ENCODE measurements around the gene FXYD5.
A peak's percentile ranks its signal among the peaks of the same experiment; 100 is the strongest.
"Not testable (repeated sequence)": the region's sequence is repeated elsewhere in the genome, so short reads cannot be mapped to it uniquely, and the experiment has no call there.

FXYD5 gene

GRCh38 chr19:35136977-35137702 is 17.4 kb upstream of the FXYD5 start:
- DNase-seq (ENCODE audit: low read depth in 2 of 2): no peak

GRCh38 chr19:35138305-35138892 is 16.1 kb upstream of the FXYD5 start, which contains the start of gene FXYD1:
Gene FXYD1 (plus strand): TSS chr19:35138824. CDS start chr19:35140080, 1,256 bp downstream.
- DNase-seq (ENCODE audit: low read depth in 2 of 2): no peak

- DNase-seq (ENCODE audit: low read depth in 2 of 2): no peak
These were observed 14.2 kb upstream of the FXYD5 start for GRCh38 chr19:35140207-35140961.

GRCh38 chr19:35140962-35141836 is 13.3 kb upstream of the FXYD5 start:
- peak; percentile 84 to 91 for DNase-seq (ENCODE audit: low read depth in 2 of 2)

- no peak for DNase-seq (ENCODE audit: low read depth in 2 of 2)
These were observed 12.5 kb upstream of the FXYD5 start for GRCh38 chr19:35141837-35142605.

GRCh38 chr19:35142606-35143230 is 11.8 kb upstream of the FXYD5 start:
- peak; percentile 46 to 64 for DNase-seq (ENCODE audit: low read depth in 2 of 2)

GRCh38 chr19:35143231-35143715 is 11.3 kb upstream of the FXYD5 start, which contains the start of gene FXYD7:
Gene FXYD7 (plus strand): TSS chr19:35143255. CDS start chr19:35143334, 79 bp downstream.
- no peak for DNase-seq (ENCODE audit: low read depth in 2 of 2)

GRCh38 chr19:35143818-35144217 is 10.7 kb upstream of the FXYD5 start:
- DNase-seq (ENCODE audit: low read depth in 2 of 2): no peak

GRCh38 chr19:35144259-35144599 is 10.3 kb upstream of the FXYD5 start:
- no peak for DNase-seq (ENCODE audit: low read depth in 2 of 2)

- no peak for DNase-seq (ENCODE audit: low read depth in 2 of 2)
These were observed 9.7 kb upstream of the FXYD5 start for GRCh38 chr19:35144600-35145436.

GRCh38 chr19:35146746-35147459 is 7.6 kb upstream of the FXYD5 start:
- no peak for DNase-seq (ENCODE audit: low read depth in 2 of 2)

GRCh38 chr19:35149463-35149862 is 5.1 kb upstream of the FXYD5 start:
- no peak for DNase-seq (ENCODE audit: low read depth in 2 of 2)

- DNase-seq (ENCODE audit: low read depth in 2 of 2): no peak
These were observed 4.1 kb upstream of the FXYD5 start for GRCh38 chr19:35150445-35150844.

- DNase-seq (ENCODE audit: low read depth in 2 of 2): no peak
These were observed 3.1 kb upstream of the FXYD5 start for GRCh38 chr19:35151273-35152065.

- not testable (repeated sequence) for DNase-seq (ENCODE audit: low read depth in 2 of 2)
These were observed 1.4 kb upstream of the FXYD5 start for GRCh38 chr19:35153129-35153522.

- peak; percentile 40 to 57 for DNase-seq (ENCODE audit: low read depth in 2 of 2)
These were observed 622 bp upstream of the FXYD5 start for GRCh38 chr19:35153701-35154524.

- no peak for DNase-seq (ENCODE audit: low read depth in 2 of 2)
These were observed 906 bp downstream of the FXYD5 start for GRCh38 chr19:35155441-35155840.

Measured in stimulated activated CD8-positive, alpha-beta memory T cell treated with anti-CD3 and anti-CD28 coated beads, Interleukin-7, amount 100 ng/mL, for 1 hour (primary cell).